ENCODE data around the gene TRIM54. TPM values are rescaled to one million over a fixed set of nuclear protein-coding genes. Genes with fewer than 3 reads are reported as not detected.
"Not testable (repeated sequence)": the region's sequence is repeated elsewhere in the genome, so short reads cannot be mapped to it uniquely, and the experiment has no call there.

The TRIM54 gene
- total RNA-seq, 1 donor from 2014 or later = 218 TPM

DNA sequence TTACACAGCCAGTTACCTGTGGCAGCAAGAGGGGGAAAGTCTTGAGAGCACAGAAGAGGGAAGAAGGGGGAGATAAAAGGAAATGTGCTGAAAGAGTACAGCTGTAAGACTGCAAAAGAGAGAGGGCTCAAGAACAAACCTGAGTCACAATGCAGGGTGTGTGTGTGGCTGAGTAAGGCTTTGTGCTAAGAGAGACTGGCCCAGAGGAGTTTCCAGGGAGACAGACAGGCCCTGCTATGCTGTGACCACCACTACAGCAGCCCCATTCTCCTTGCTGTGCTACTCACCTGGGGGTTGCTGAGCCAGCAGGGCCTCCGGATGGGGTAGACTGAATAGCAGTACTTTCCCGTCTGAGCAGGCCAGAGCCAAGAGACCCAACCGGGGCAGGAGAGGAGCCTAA is 53.1 kb downstream of the TRIM54 start:
- intact Hi-C loops (cut with DNase I) = no loop called here
- no peak for DNase-seq (ENCODE audit: low spot score)

DNA sequence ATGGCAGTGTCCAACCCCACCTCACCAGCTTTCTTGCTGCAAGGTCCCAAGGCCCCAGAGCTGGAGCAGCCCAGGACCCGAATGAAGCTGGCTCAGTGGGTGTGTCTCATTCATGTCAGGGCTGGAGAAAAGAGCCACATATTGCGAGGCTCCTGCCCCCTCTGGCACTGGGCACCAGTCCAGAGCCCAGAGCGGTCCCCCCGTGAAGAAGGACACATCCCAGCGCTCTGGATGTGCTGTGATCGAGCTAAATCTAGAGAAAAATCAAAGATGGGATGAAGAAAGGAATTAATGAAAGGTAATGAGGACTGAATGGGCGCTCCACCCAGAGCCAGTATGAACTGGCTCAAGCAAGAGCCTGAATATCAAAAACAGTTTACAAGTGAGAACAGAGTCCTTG is 53.9 kb downstream of the TRIM54 start:
- no peak for DNase-seq (ENCODE audit: low spot score)
- intact Hi-C loops (cut with DNase I) = no loop called here

DNA sequence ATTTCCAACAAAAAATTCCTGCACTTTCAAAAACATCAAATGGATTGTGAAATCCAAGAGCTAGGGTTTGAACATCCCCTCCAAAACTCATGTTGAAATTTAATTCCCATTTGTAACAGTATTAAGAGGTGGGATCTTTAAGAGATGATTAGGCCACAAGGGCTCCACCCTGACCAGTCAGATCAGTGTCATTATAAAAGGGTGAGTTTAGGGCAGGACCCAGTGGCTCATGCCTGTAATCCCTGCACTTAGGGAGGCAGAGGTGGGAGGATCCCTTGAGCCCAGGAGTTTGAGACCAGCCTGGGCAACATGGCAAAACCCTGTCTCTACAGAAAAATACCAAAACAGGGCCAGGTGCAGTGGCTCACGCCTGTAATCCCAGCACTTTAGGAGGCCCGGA is 65.4 kb downstream of the TRIM54 start:
- intact Hi-C loops (cut with DNase I) = no loop called here
- no peak for DNase-seq (ENCODE audit: low spot score)

DNA sequence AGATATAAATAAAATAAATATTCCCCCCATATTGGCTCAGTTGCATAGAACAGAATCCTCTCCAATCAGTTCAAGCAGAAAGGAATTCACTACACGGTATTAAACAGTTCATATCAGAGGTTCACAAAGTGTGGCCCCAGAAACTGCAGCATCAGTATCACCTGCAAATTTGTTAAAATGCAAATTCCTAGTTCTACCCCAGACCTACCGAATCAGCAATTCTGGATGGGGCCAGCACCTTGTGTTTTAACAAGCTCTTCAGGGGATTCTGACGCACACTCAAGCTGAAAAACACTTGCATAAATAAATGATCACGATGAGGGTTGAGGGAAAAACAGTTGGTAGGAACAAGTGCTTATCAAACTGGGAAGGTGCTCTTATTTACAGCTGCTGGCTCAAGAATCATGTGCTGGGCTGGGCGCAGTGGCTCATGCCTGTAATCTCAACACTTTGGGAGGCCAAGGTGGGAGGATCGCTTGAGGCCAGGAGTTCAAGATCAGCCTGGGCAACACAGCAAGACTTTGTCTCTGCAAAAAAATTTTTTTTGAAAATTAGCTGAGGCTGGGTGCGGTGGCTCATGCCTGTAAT is 68.0 kb downstream of the TRIM54 start:
- no peak for DNase-seq (ENCODE audit: low spot score)
- intact Hi-C loops (cut with DNase I) = no loop called here

DNA sequence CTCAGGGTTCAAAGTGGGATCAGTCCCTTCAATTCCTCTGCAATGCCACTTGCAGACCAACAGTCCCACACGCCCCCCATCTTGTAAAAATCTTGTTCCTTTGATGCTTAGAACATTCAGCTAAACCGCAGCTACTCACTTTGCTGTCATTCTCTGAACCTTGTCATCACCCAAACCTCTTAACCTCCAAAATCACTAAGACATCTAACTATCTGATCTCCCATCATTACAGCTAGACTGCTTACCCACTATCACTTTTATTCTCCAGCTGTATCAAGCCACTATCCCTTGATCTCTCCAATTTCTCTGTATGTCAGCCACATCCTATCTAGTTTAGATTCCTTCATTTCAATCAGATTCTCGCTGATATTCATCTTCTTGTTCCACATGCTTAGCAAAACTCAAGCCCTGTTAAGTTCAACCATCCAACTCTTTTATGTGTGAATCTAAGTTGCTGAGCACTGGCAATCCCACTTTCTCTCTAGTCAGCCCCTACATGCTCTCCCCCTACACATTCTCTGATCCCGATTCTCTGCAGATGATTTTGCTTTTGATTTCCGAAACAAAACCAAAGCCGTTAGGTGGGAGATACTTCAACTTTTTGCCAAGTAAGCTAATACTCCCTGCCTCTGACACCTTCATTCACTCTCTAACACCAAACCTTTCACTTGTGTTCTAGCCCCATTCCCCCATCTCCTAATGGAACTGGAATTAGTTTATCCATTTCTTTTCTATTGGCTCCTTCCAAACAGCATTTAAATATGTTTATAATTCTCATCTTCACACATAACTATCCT is 69.8 kb downstream of the TRIM54 start:
- intact Hi-C loops (cut with DNase I) = no loop called here
- no peak for DNase-seq (ENCODE audit: low spot score)

DNA sequence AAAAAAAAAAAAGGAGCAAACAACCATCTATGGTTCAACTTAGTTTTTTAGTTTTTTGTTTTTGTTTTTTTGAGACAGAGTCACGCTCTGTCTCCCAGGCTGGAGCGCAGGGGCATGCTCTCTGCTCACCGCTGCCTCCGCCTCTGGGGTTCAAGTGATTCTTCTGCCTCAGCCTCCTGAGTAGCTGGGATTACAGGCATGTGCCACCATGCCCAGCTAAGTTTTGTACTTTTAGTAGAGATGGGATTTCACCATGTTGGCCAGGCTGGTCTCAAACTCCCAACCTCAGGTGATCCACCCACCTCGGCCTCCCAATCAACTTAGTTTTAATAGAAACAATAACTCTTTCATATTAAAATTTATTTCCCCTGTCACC is 71.1 kb downstream of the TRIM54 start:
- DNase-seq (ENCODE audit: low spot score); intact Hi-C loops (cut with DNase I): not testable (repeated sequence)

DNA sequence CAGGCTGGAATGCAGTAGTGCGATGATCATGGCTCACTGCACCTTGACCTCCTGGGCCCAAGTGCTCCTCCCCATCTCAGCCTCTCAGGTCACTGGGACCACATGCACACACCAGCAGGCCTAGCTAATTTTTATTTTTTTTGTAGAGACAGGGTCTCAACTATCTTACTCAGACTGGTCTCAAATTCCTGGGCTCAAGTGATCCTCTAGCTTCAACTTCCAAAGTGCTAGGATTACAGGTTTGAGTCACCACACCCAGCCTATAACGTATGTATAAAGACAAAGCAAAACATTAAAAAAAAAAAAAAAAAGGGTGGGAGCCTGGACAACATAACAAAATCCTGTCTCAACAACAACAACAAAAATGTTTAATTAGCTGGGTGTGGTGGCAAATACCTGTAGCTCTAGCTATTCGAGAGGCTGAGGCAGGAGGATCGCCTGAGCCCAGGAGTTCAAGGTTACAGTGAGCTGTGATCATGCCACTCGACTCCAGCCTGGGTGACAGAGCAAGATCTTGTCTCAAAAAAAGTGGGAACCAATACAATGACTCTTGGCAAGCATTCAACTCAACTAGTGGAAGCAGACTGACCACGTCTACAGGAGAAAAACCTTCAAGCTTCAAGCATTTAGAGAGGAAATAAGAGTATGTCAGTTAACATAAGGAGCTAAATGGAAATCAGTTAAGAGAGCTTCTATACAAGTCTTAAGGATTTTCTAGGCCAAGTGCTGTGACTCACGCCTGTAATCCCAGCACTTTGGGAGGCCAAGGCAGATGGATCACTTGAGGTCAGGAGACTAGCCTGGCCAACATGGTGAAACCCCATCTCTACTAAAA is 71.8 kb downstream of the TRIM54 start:
- no peak for DNase-seq (ENCODE audit: low spot score)

DNA sequence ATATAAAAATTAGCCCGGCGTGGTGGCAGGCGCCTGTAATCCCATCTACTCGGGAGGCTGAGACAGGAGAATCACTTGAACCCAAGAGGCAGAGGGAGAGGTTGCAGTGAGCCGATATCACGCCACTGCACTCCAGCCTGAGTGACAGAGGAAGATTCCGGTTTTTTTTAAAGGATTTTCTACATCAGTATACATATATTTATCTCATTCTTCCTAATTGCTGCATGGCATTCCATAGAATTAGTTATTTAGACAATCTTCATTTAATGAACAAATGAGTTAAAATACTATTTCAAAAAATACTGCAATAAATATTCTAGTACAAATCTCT is 72.3 kb downstream of the TRIM54 start:
- intact Hi-C loops (cut with DNase I) = no loop called here
- DNase-seq (ENCODE audit: low spot score) = no peak

More for the DNA sequence above, 71.8 kb downstream of the TRIM54 start:
- intact Hi-C loops (cut with DNase I) = no loop called here

DNA sequence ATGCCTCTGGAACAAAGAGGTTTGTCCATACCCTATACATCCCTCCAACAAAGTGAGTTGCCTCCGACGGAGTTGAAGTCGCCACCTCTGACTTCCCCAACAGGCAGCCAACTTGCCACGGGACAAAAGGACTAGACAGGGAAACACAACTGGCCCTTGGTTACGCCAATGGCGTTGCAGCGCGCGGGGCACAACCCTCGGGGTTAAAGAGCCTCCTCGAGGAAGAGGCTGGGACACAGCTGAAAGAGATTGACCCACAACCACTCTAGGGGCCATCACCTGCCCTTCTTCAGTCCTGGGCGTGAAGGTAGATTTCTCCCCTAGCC is 73.8 kb downstream of the TRIM54 start:
- no peak for DNase-seq (ENCODE audit: low spot score)

DNA sequence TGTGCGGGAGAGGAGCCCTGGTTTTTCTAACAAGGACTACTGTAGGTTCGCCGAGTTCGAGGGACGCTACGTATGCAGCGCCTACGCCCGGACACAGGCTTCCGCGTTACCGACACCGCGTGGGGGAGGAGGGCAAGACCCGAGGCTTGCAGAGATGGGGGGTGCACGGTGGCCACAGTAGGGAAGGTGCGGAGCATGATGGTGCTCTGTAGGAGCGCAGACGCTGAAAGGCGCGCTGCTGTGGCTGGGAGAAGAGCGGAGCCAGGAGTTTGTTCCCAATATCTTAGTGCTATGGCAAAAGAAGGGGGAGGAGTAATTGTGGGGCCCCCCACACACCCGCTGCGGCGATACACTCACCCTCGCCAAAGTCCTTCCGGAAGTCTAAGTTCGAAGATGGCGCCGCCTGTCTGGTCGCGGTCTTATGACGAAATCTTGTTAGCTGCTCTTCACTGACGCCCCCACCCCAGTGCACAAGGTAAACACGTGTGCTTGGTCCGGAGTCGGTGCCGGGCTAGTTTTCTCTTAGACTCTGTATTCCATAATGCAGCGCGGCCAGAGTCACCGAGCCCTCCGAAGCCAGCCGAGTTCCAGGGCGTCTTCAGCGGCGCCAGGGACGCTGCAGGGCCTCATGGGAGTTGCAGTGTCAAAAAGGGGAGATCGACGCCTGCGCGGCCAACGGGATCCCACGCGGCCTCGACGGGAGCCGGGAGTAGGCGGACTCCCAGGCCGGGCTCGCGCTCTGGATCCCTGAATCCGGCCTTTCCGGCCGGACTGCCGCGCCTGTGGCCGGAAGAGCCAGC is 74.4 kb downstream of the TRIM54 start, which contains the start of gene GTF3C2:
GTF3C2 (minus strand) TSS at position 383 of the 800 bp plus-strand sequence. CDS start 13,210 bp downstream, outside the sequence.
- intact Hi-C loops (cut with DNase I) = loop anchor here (1.0 to 2.0 kb wide), 2 partner anchors 14 to 34 kb away; partner anchors contain the start of genes EIF2B4, MPV17 and SNX17
- DNase-seq (ENCODE audit: low spot score) = peak; percentile 96

More for the DNA sequence above, 73.8 kb downstream of the TRIM54 start:
- intact Hi-C loops (cut with DNase I) = loop anchor here (1.0 to 2.0 kb wide), 2 partner anchors 14 to 33 kb away; partner anchors contain the start of genes EIF2B4, MPV17 and SNX17

Other genes with a start within 250 kb of the TRIM54 start
- gene TMEM214, start 249.5 kb upstream of the TRIM54 start, total RNA-seq = 40.3 TPM
- gene AGBL5, start 230.8 kb upstream of the TRIM54 start, total RNA-seq = 11.7 TPM
- 339 TPM for gene OST4, start 210.8 kb upstream of the TRIM54 start, total RNA-seq
- 21.0 TPM for gene EMILIN1, start 203.8 kb upstream of the TRIM54 start, total RNA-seq
- gene KHK, start 195.7 kb upstream of the TRIM54 start, total RNA-seq = 1.1 TPM
- gene CGREF1, start 163.3 kb upstream of the TRIM54 start, total RNA-seq = 0.48 TPM
- 1.1 TPM for gene ABHD1, start 158.6 kb upstream of the TRIM54 start, total RNA-seq
- gene PREB, start 147.8 kb upstream of the TRIM54 start, total RNA-seq = 40.4 TPM
- not detected for gene PRR30, start 143.0 kb upstream of the TRIM54 start, total RNA-seq
- not detected for gene TCF23, start 133.4 kb upstream of the TRIM54 start, total RNA-seq
- gene ATRAID, start 70.4 kb upstream of the TRIM54 start, total RNA-seq = 131 TPM
- gene SLC5A6, start 70.2 kb upstream of the TRIM54 start, total RNA-seq = 11.4 TPM
- gene CAD, start 65.1 kb upstream of the TRIM54 start, total RNA-seq = 11.0 TPM
- gene SLC30A3, start 19.4 kb upstream of the TRIM54 start, total RNA-seq = 10.2 TPM
- gene DNAJC5G, start 7.0 kb upstream of the TRIM54 start, total RNA-seq = 1.6 TPM
- gene UCN, start 26.0 kb downstream of the TRIM54 start, total RNA-seq = 2.1 TPM
- gene MPV17, start 40.7 kb downstream of the TRIM54 start, total RNA-seq = 69.3 TPM
- 23.9 TPM for gene GTF3C2, start 74.3 kb downstream of the TRIM54 start, total RNA-seq
- gene EIF2B4, start 87.9 kb downstream of the TRIM54 start, total RNA-seq = 34.9 TPM
- 80.3 TPM for gene SNX17, start 88.2 kb downstream of the TRIM54 start, total RNA-seq
- gene ZNF513, start 98.3 kb downstream of the TRIM54 start, total RNA-seq = 10.6 TPM
- gene PPM1G, start 127.2 kb downstream of the TRIM54 start, total RNA-seq = 32.0 TPM
- gene NRBP1, start 146.2 kb downstream of the TRIM54 start, total RNA-seq = 64.6 TPM
- gene KRTCAP3, start 160.0 kb downstream of the TRIM54 start, total RNA-seq = not detected
- 18.7 TPM for gene IFT172, start 207.3 kb downstream of the TRIM54 start, total RNA-seq
- 3.0 TPM for gene FNDC4, start 212.8 kb downstream of the TRIM54 start, total RNA-seq
- not detected for gene GCKR, start 214.4 kb downstream of the TRIM54 start, total RNA-seq

All from cardiac septum (tissue), 1 donor.